ENCODE results near the gene SLC35C1. TPM values are rescaled to one million over a fixed set of nuclear protein-coding genes. Genes with fewer than 3 reads are reported as not detected.

Gene SLC35C1
- total RNA-seq, 1 experiment from 2014 or later = 14.0 TPM

DNA sequence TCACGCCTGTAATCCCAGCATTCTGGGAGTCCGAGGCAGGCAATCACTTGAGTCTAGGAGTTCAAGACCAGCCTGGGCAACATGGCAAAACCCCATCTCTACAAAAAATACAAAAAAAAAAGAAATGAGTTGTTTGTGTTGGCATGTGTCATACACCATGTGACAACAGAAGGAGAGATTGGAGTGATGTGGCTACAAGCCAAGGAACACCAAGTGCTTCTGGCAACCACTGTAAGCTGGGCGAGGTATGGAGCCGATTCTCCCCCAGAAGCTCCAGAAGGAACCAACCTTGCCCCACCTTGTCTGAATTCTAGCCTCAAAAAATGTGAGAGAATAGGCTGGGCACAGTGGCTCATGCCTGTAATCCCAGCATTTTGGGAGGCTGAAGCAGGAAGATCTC lies 39.1 kb upstream of the SLC35C1 start:
- no peak for TF ChIP-seq CTCF (IDR thresholded peaks at IDR 0.05; ENCODE audit: insufficient read depth in 1 of 2, low read depth in 1 of 2, low read length in 1 of 2, severe bottlenecking in 1 of 2, unreplicated experiment in 1 of 2)
- DNase-seq = no peak
- intact Hi-C loops (cut with micrococcal nuclease; ENCODE audit: unreplicated experiment) = no loop called here
- no peak overlapping the region for H3K4me3 Mint-ChIP-seq (ENCODE audit: unreplicated experiment)
- H3K4me1 Mint-ChIP-seq (ENCODE audit: low read depth, unreplicated experiment) = peaks cover under 1% of the 10 kb centered on the region
- ChIA-PET POLR2A (no interaction called here), CTCF (interaction anchor here (0.6 kb wide), 1 partner anchor 433 kb away, joined by 3 read pairs; no protein-coding TSS in a partner anchor)
- Histone ChIP-seq H3K4me3 (ENCODE audit: low read depth, low read length) (no peak overlapping the region), H3K27me3 (replicated peaks; ENCODE audit: control insufficient read depth, insufficient read depth, low read length) (peaks cover 1% of the 10 kb centered on the region), H3K9me3 (no peaks in the 10 kb centered on the region), H3K36me3 (ENCODE audit: control insufficient read depth, insufficient read depth, low read length) (no peaks in the 10 kb centered on the region), H3K4me1 (no peaks in the 10 kb centered on the region)
- BruUV-seq (replicated peaks) = no TSS peak
- no peak overlapping the region for H3K27ac Mint-ChIP-seq (ENCODE audit: unreplicated experiment)
- H3K36me3 Mint-ChIP-seq (ENCODE audit: insufficient read depth, unreplicated experiment) = no peaks in the 10 kb centered on the region
- H3K27me3 Mint-ChIP-seq (ENCODE audit: insufficient read depth, unreplicated experiment) = peaks cover 28% of the 10 kb centered on the region
- no peaks in the 10 kb centered on the region for H3K9me3 Mint-ChIP-seq (ENCODE audit: unreplicated experiment)

- DNase-seq = no peak
- peaks cover 33% of the 10 kb centered on the region for H3K27me3 Mint-ChIP-seq (ENCODE audit: insufficient read depth, unreplicated experiment)
- ChIA-PET POLR2A (no interaction called here), CTCF (interaction anchor here (0.6 kb wide), 1 partner anchor 433 kb away, joined by 3 read pairs; no protein-coding TSS in a partner anchor)
- BruUV-seq (replicated peaks) = no TSS peak
- H3K27ac Mint-ChIP-seq (ENCODE audit: unreplicated experiment) = no peak overlapping the region
- H3K4me3 Mint-ChIP-seq (ENCODE audit: unreplicated experiment) = no peak overlapping the region
- Histone ChIP-seq H3K4me3 (ENCODE audit: low read depth, low read length) (no peak overlapping the region), H3K27me3 (replicated peaks; ENCODE audit: control insufficient read depth, insufficient read depth, low read length) (peaks cover 1% of the 10 kb centered on the region), H3K4me1 (no peaks in the 10 kb centered on the region; the same call in 1 of the 2 replicates), H3K9me3 (no peaks in the 10 kb centered on the region), H3K36me3 (ENCODE audit: control insufficient read depth, insufficient read depth, low read length) (no peaks in the 10 kb centered on the region)
- no peak for TF ChIP-seq CTCF (IDR thresholded peaks at IDR 0.05; ENCODE audit: insufficient read depth in 1 of 2, low read depth in 1 of 2, low read length in 1 of 2, severe bottlenecking in 1 of 2, unreplicated experiment in 1 of 2)
- H3K9me3 Mint-ChIP-seq (ENCODE audit: unreplicated experiment) = no peaks in the 10 kb centered on the region
- intact Hi-C loops (cut with micrococcal nuclease; ENCODE audit: unreplicated experiment) = no loop called here
- H3K36me3 Mint-ChIP-seq (ENCODE audit: insufficient read depth, unreplicated experiment) = no peaks in the 10 kb centered on the region
- peaks cover 7% of the 10 kb centered on the region for H3K4me1 Mint-ChIP-seq (ENCODE audit: low read depth, unreplicated experiment)
These were observed 38.5 kb upstream of the SLC35C1 start for GRCh38 chr11:45766469-45766868.

GRCh38 chr11:45768486-45768885 lies 36.5 kb upstream of the SLC35C1 start:
- Mint-ChIP-seq H3K27me3 (ENCODE audit: insufficient read depth, unreplicated experiment) (peaks cover 34% of the 10 kb centered on the region), H3K27ac (ENCODE audit: unreplicated experiment) (no peak overlapping the region), H3K9me3 (ENCODE audit: unreplicated experiment) (no peaks in the 10 kb centered on the region), H3K4me1 (ENCODE audit: low read depth, unreplicated experiment) (peaks cover 12% of the 10 kb centered on the region), H3K36me3 (ENCODE audit: insufficient read depth, unreplicated experiment) (no peaks in the 10 kb centered on the region), H3K4me3 (ENCODE audit: unreplicated experiment) (no peak overlapping the region)
- no TSS peak for BruUV-seq (replicated peaks)
- Histone ChIP-seq H3K4me1 (no peaks in the 10 kb centered on the region; the same call in 1 of the 2 replicates), H3K36me3 (ENCODE audit: control insufficient read depth, insufficient read depth, low read length) (no peaks in the 10 kb centered on the region), H3K4me3 (ENCODE audit: low read depth, low read length) (no peak overlapping the region), H3K9me3 (no peaks in the 10 kb centered on the region), H3K27me3 (replicated peaks; ENCODE audit: control insufficient read depth, insufficient read depth, low read length) (no peaks in the 10 kb centered on the region; the same call in 1 of the 2 replicates)
- POLR2A ChIA-PET = interaction anchor here (0.6 kb wide), 1 partner anchor 45 kb away, joined by 3 read pairs; no protein-coding TSS in a partner anchor
- TF ChIP-seq CTCF (IDR thresholded peaks at IDR 0.05; ENCODE audit: insufficient read depth in 1 of 2, low read depth in 1 of 2, low read length in 1 of 2, severe bottlenecking in 1 of 2, unreplicated experiment in 1 of 2) = no peak
- DNase-seq = no peak
- intact Hi-C loops (cut with micrococcal nuclease; ENCODE audit: unreplicated experiment) = no loop called here
- CTCF ChIA-PET = interaction anchor here (0.7 to 1.1 kb wide), 3 partner anchors 10 to 1173 kb away, joined by 3 to 12 read pairs (median 7); no protein-coding TSS in a partner anchor
